M059J (cell line): ENCODE data around the gene ACCSL. TPM values are rescaled to one million over a fixed set of nuclear protein-coding genes. Genes with fewer than 3 reads are reported as not detected.

Experiments used
- DNase-seq: peaks from one replicate; pipeline ENCODE4 v3.0.0-alpha.2; 2012; ENCODE audit warnings: low read depth
- total RNA-seq: library from RNA; depleted of rRNA; stranded (reverse); fragments of >200 nt; shearing (Covaris generic); gene quantifications from 2 replicates; pipeline ENCODE4 v1.2.3, GENCODE V29; 2014; rRNA removed

Gene ACCSL
- total RNA-seq: not detected in 2 replicates

- peak; percentile 30 for DNase-seq
These were observed at the start of gene ACCSL for GRCh38 chr11:44047931-44048431. Gene ACCSL (plus strand): TSS chr11:44047981. CDS start chr11:44048037, 56 bp downstream.

GRCh38 chr11:43998308-43998707, 49.5 kb upstream of the ACCSL start:
- DNase-seq: no peak

GRCh38 chr11:44000731-44001130, 47.0 kb upstream of the ACCSL start:
- DNase-seq: no peak

- DNase-seq: no peak
These were observed 45.3 kb upstream of the ACCSL start for GRCh38 chr11:44002191-44003093.

GRCh38 chr11:44003736-44004451, 43.9 kb upstream of the ACCSL start:
- DNase-seq: no peak

- no peak for DNase-seq
These were observed 43.2 kb upstream of the ACCSL start for GRCh38 chr11:44004452-44005062.

GRCh38 chr11:44005063-44005701, 42.6 kb upstream of the ACCSL start:
- no peak for DNase-seq

GRCh38 chr11:44005956-44006355, 41.8 kb upstream of the ACCSL start:
- DNase-seq: no peak

GRCh38 chr11:44006917-44007361, 40.8 kb upstream of the ACCSL start:
- DNase-seq: no peak

- no peak for DNase-seq
These were observed 40.2 kb upstream of the ACCSL start for GRCh38 chr11:44007481-44008087.

- peak; percentile 88 for DNase-seq
These were observed 39.7 kb upstream of the ACCSL start for GRCh38 chr11:44008088-44008501.

GRCh38 chr11:44008698-44009097, 39.1 kb upstream of the ACCSL start:
- DNase-seq: no peak

GRCh38 chr11:44010789-44011251, 37.0 kb upstream of the ACCSL start:
- no peak for DNase-seq

GRCh38 chr11:44011797-44012196, 36.0 kb upstream of the ACCSL start:
- DNase-seq: peak; percentile 31

- DNase-seq: peak; percentile 50
These were observed 32.7 kb upstream of the ACCSL start for GRCh38 chr11:44014968-44015623.

- DNase-seq: no peak
These were observed 32.2 kb upstream of the ACCSL start for GRCh38 chr11:44015624-44016007.

- DNase-seq: peak; percentile 70
These were observed 31.6 kb upstream of the ACCSL start for GRCh38 chr11:44016131-44016530.

GRCh38 chr11:44016546-44017442, 31.0 kb upstream of the ACCSL start:
- DNase-seq: peak; percentile 36

- no peak for DNase-seq
These were observed 30.2 kb upstream of the ACCSL start for GRCh38 chr11:44017443-44018126.
